H9 (cell line): Measurements from ENCODE around the gene FBH1. TPM values are rescaled to one million over a fixed set of nuclear protein-coding genes. Genes with fewer than 3 reads are reported as not detected.

Source experiments
- DNase-seq: peaks from one replicate; pipeline ENCODE4 v3.0.0-alpha.2; 2017
- H2AFZ ChIP-seq: one replicate; pipeline ENCODE4 v1.6.1; 2013; ENCODE audit warnings: mild to moderate bottlenecking, low read length, control low read depth, moderate library complexity
- H2AK5ac ChIP-seq: 2 replicates; pipeline ENCODE4 v1.6.1; 2013; ENCODE audit warnings: low read length, control low read depth, mixed read lengths; ENCODE audit not compliant: insufficient read length
- H2BK120ac ChIP-seq: one replicate; pipeline ENCODE4 v1.6.1; 2013; ENCODE audit warnings: low read depth, mild to moderate bottlenecking, low read length, control low read depth, inconsistent platforms; ENCODE audit not compliant: poor library complexity, severe bottlenecking
- H2BK12ac ChIP-seq: 2 replicates; pipeline ENCODE4 v1.6.1; 2013; ENCODE audit warnings: low read length, control low read depth, mixed read lengths, low read depth; ENCODE audit not compliant: insufficient read length
- H2BK15ac ChIP-seq: 2 replicates; pipeline ENCODE4 v1.6.1; 2013; ENCODE audit warnings: low read depth, low read length, control low read depth
- H2BK20ac ChIP-seq: one replicate; pipeline ENCODE4 v1.6.1; 2013; ENCODE audit warnings: low read depth, mild to moderate bottlenecking, low read length, control low read depth, inconsistent platforms; ENCODE audit not compliant: poor library complexity, severe bottlenecking
- H2BK5ac ChIP-seq: 2 replicates; pipeline ENCODE4 v1.6.1; 2013; ENCODE audit warnings: low read length, control low read depth, mixed read lengths; ENCODE audit not compliant: insufficient read length
- H3K14ac ChIP-seq: 2 replicates; pipeline ENCODE4 v1.6.1; 2013; ENCODE audit warnings: low read length, control low read depth; ENCODE audit not compliant: insufficient read depth
- H3K18ac ChIP-seq: 2 replicates; pipeline ENCODE4 v1.6.1; 2013; ENCODE audit warnings: low read depth, mild to moderate bottlenecking, mixed read lengths, low read length, control low read depth; ENCODE audit not compliant: insufficient read length
- H3K23ac ChIP-seq: 2 replicates; pipeline ENCODE4 v1.6.1; 2013; ENCODE audit warnings: low read length, control low read depth, mixed read lengths, low read depth; ENCODE audit not compliant: insufficient read length
- H3K23me2 ChIP-seq: 2 replicates; pipeline ENCODE4 v1.6.1; 2013; ENCODE audit warnings: low read depth, mild to moderate bottlenecking, mixed read lengths, low read length, control low read depth; ENCODE audit not compliant: insufficient read length, poor library complexity, severe bottlenecking
- H3K27ac ChIP-seq: 2 replicates; pipeline ENCODE4 v1.5.1; 2013; ENCODE audit warnings: low read length, control low read depth, mixed read lengths, low read depth; ENCODE audit not compliant: insufficient read length
- H3K27me3 ChIP-seq: 2 replicates; pipeline ENCODE4 v1.6.1; 2013; ENCODE audit warnings: low read length, control low read depth, inconsistent platforms; ENCODE audit not compliant: insufficient read depth
- H3K4ac ChIP-seq: 2 replicates; pipeline ENCODE4 v1.6.1; 2013; ENCODE audit warnings: low read depth, mild to moderate bottlenecking, control low read depth, inconsistent platforms, low read length, moderate library complexity
- H3K4me1 ChIP-seq: 2 replicates; pipeline ENCODE4 v1.6.1; 2013; ENCODE audit warnings: low read length, control low read depth, inconsistent platforms; ENCODE audit not compliant: insufficient read depth
- H3K4me2 ChIP-seq: 2 replicates; pipeline ENCODE4 v1.6.1; 2013; ENCODE audit warnings: low read length, control low read depth, mixed read lengths; ENCODE audit not compliant: insufficient read length, insufficient read depth
- H3K56ac ChIP-seq: 2 replicates; pipeline ENCODE4 v1.6.1; 2013; ENCODE audit warnings: low read depth, mild to moderate bottlenecking, mixed read lengths, low read length, control low read depth; ENCODE audit not compliant: insufficient read length
- H3K79me1 ChIP-seq: 2 replicates; pipeline ENCODE4 v1.6.1; 2013; ENCODE audit warnings: low read depth, mild to moderate bottlenecking, moderate library complexity, low read length, control low read depth, inconsistent platforms; ENCODE audit not compliant: insufficient read depth, poor library complexity, severe bottlenecking
- H3K79me2 ChIP-seq: 2 replicates; pipeline ENCODE4 v1.6.1; 2013; ENCODE audit warnings: low read length, control low read depth, inconsistent platforms; ENCODE audit not compliant: insufficient read depth
- H3K9ac ChIP-seq: 2 replicates; pipeline ENCODE4 v1.6.1; 2013; ENCODE audit warnings: low read length, control low read depth, mixed read lengths; ENCODE audit not compliant: insufficient read length; ENCODE audit errors: extremely low read depth
- H3K9me3 ChIP-seq: one replicate; pipeline ENCODE4 v1.6.1; 2013; ENCODE audit warnings: low read depth, low read length, inconsistent platforms; ENCODE audit not compliant: control insufficient read depth
- H3T11ph ChIP-seq: one replicate; pipeline ENCODE4 v1.6.1; 2013; ENCODE audit warnings: mild to moderate bottlenecking, low read length, control low read depth, inconsistent platforms
- H4K20me1 ChIP-seq: one replicate; pipeline ENCODE4 v1.6.1; 2013; ENCODE audit not compliant: control insufficient read depth, insufficient read length, insufficient read depth
- H4K5ac ChIP-seq: 2 replicates; pipeline ENCODE4 v1.6.1; 2013; ENCODE audit warnings: low read depth, mild to moderate bottlenecking, mixed read lengths, low read length, control low read depth; ENCODE audit not compliant: insufficient read length
- H4K8ac ChIP-seq: replicated peaks from 2 replicates; pipeline ENCODE4 v1.6.1; 2013; ENCODE audit warnings: low read length, control low read depth, mixed read lengths, low read depth; ENCODE audit not compliant: insufficient read length
- H4K91ac ChIP-seq: 2 replicates; pipeline ENCODE4 v1.6.1; 2013; ENCODE audit warnings: low read depth, mild to moderate bottlenecking, moderate library complexity, mixed read lengths, low read length, control low read depth; ENCODE audit not compliant: insufficient read length
- H3K27ac Mint-ChIP-seq, 3 experiments: 2 replicates in 2 of 3; 3 replicates in 1 of 3; pipeline ENCODE4 v1.8.0; 2020 to 2021; ENCODE audit warnings: mixed read lengths in 3 of 3, mild to moderate bottlenecking in 1 of 3, moderate library complexity in 1 of 3
- H3K27me3 Mint-ChIP-seq: 2 replicates; pipeline ENCODE4 v1.8.0; 2021; ENCODE audit warnings: low read depth, mild to moderate bottlenecking, moderate library complexity, mixed read lengths
- H3K36me3 Mint-ChIP-seq, 3 experiments: 2 replicates in 2 of 3; 3 replicates in 1 of 3; pipeline ENCODE4 v1.8.0; 2020 to 2021; ENCODE audit warnings: low read depth in 3 of 3, mixed read lengths in 3 of 3; ENCODE audit not compliant: insufficient read depth in 1 of 3
- H3K4me1 Mint-ChIP-seq, 2 experiments: 2 replicates each; pipeline ENCODE4 v1.8.0; 2020; ENCODE audit warnings: mixed read lengths in 2 of 2
- H3K4me3 Mint-ChIP-seq, 2 experiments: 2 replicates in 1 of 2; 3 replicates in 1 of 2; pipeline ENCODE4 v1.8.0; 2020 to 2021; ENCODE audit warnings: mild to moderate bottlenecking in 2 of 2, mixed read lengths in 2 of 2, moderate library complexity in 1 of 2
- H3K9me3 Mint-ChIP-seq, 2 experiments: 2 replicates in 1 of 2; 3 replicates in 1 of 2; pipeline ENCODE4 v1.8.0; 2020; ENCODE audit warnings: mild to moderate bottlenecking in 2 of 2, mixed read lengths in 2 of 2, moderate library complexity in 1 of 2
- CTCF ChIP-seq: fragments of 200-600 bp; sonication (generic); conservative IDR thresholded peaks from 3 replicates; pipeline ENCODE4 v1.8.0; 2021; ENCODE audit warnings: antibody characterized with exemption, mild to moderate bottlenecking
- WGBS: extraction: QIAGEN DNeasy Blood & Tissue Kit; methylation state at CpG from one replicate; pipeline ENCODE4 v1.1.7; 2013; ENCODE audit warnings: missing lambda C conversion rate, low lambda C conversion rate, mixed read lengths; ENCODE audit not compliant: insufficient read length; ENCODE audit errors: extremely low coverage; 5-methylcytosine and 5-hydroxymethylcytosine counted together
- total RNA-seq: library from RNA; stranded (reverse); gene quantifications from 2 replicates; pipeline ENCODE4 v1.2.1, GENCODE V29; 2021

Gene FBH1
- total RNA-seq, 1 experiment from 2014 or later = 52.2 TPM

- H2AK5ac ChIP-seq = no peak overlapping the region
- peaks cover 3 to 6% of the 10 kb centered on the region in 2 experiments for H3K4me1 Mint-ChIP-seq
- H3K27me3 ChIP-seq = peaks cover 6% of the 10 kb centered on the region; the same call in 1 of the 2 replicates
- no peak overlapping the region for H4K5ac ChIP-seq
- TF ChIP-seq CTCF = no peak
- H3K4ac ChIP-seq = no peak overlapping the region
- WGBS = no CpG with 5 or more reads among the region's 4 CpGs
- no peak overlapping the region for H3K18ac ChIP-seq
- no peak overlapping the region for H3K27ac Mint-ChIP-seq
- H3K4me3 Mint-ChIP-seq = no peak overlapping the region
- H3K23me2 ChIP-seq = no peaks in the 10 kb centered on the region
- H3T11ph ChIP-seq = no peak overlapping the region
- no peak overlapping the region for H3K56ac ChIP-seq
- H3K79me1 ChIP-seq = no peaks in the 10 kb centered on the region
- H2BK120ac ChIP-seq = no peak overlapping the region
- no peak overlapping the region for H2BK12ac ChIP-seq
- H3K14ac ChIP-seq = no peak overlapping the region
- no peak overlapping the region for H3K4me2 ChIP-seq
- H3K27me3 Mint-ChIP-seq = peaks cover 48% of the 10 kb centered on the region
- H3K27ac ChIP-seq = no peak overlapping the region
- H2BK5ac ChIP-seq = no peak overlapping the region
- H4K8ac ChIP-seq = no peak overlapping the region
- H3K79me2 ChIP-seq = no peaks in the 10 kb centered on the region
- H3K9me3 Mint-ChIP-seq = no peaks in the 10 kb centered on the region; a peak in 1 of 5 replicates
- H3K4me1 ChIP-seq = no peaks in the 10 kb centered on the region
- no peak overlapping the region for H2BK20ac ChIP-seq
- no peak for DNase-seq
- no peak overlapping the region for H3K9ac ChIP-seq
- H3K36me3 Mint-ChIP-seq = peaks cover 0 to 2% (median 0%) of the 10 kb centered on the region in 3 experiments; a peak in 2 of 7 replicates
- no peak overlapping the region for H4K91ac ChIP-seq
- no peak overlapping the region for H2BK15ac ChIP-seq
- no peak overlapping the region for H2AFZ ChIP-seq
- H3K23ac ChIP-seq = no peak overlapping the region
- H3K9me3 ChIP-seq = no peaks in the 10 kb centered on the region
- no peaks in the 10 kb centered on the region for H4K20me1 ChIP-seq
Measured at GRCh38 chr10:5973069-5973468, 83.0 kb downstream of the FBH1 start.
